Measurements from ENCODE around the gene NRG2.
A peak's percentile ranks its signal among the peaks of the same experiment; 100 is the strongest.

The NRG2 gene

GRCh38 chr5:139885857-139886208 lies 157.3 kb downstream of the NRG2 start:
- Histone ChIP-seq H3K27ac (no peak overlapping the region), H3K9ac (ENCODE audit: insufficient read length) (no peak overlapping the region), H3K9me3 (ENCODE audit: low read depth, low read length) (no peaks in the 10 kb centered on the region), H3K4me3 (no peak overlapping the region), H3K36me3 (ENCODE audit: insufficient read depth, low read length) (no peaks in the 10 kb centered on the region)
- DNase-seq (ENCODE audit: low read depth, low spot score), result no peak
- TF ChIP-seq POLR2AphosphoS5 (IDR thresholded peaks at IDR 0.05; ENCODE audit: borderline replicate concordance, low read depth, low read length) (no peak), FOXP2 (optimal IDR thresholded peaks at IDR 0.05; ENCODE audit: control extremely low read depth, extremely low read length, insufficient read depth) (no peak), EZH2 (IDR thresholded peaks at IDR 0.05) (no peak)

GRCh38 chr5:139885172-139885856 lies 157.8 kb downstream of the NRG2 start:
- Histone ChIP-seq H3K27ac (no peak overlapping the region), H3K4me3 (no peak overlapping the region), H3K9ac (ENCODE audit: insufficient read length) (no peak overlapping the region), H3K36me3 (ENCODE audit: insufficient read depth, low read length) (no peaks in the 10 kb centered on the region), H3K9me3 (ENCODE audit: low read depth, low read length) (no peaks in the 10 kb centered on the region)
- TF ChIP-seq FOXP2 (optimal IDR thresholded peaks at IDR 0.05; ENCODE audit: control extremely low read depth, extremely low read length, insufficient read depth), result no peak
- TF ChIP-seq EZH2 (IDR thresholded peaks at IDR 0.05), result no peak
- TF ChIP-seq POLR2AphosphoS5 (IDR thresholded peaks at IDR 0.05; ENCODE audit: borderline replicate concordance, low read depth, low read length), result no peak
- DNase-seq (ENCODE audit: low read depth, low spot score), result no peak

- no peaks in the 10 kb centered on the region for H3K9me3 ChIP-seq (ENCODE audit: low read depth, low read length)
- H3K9ac ChIP-seq (ENCODE audit: insufficient read length), result no peak overlapping the region
- H3K36me3 ChIP-seq (ENCODE audit: insufficient read depth, low read length), result no peaks in the 10 kb centered on the region
- no peak for TF ChIP-seq POLR2AphosphoS5 (IDR thresholded peaks at IDR 0.05; ENCODE audit: borderline replicate concordance, low read depth, low read length)
- no peak for TF ChIP-seq EZH2 (IDR thresholded peaks at IDR 0.05)
- TF ChIP-seq FOXP2 (optimal IDR thresholded peaks at IDR 0.05; ENCODE audit: control extremely low read depth, extremely low read length, insufficient read depth), result no peak
- no peak for DNase-seq (ENCODE audit: low read depth, low spot score)
- no peak overlapping the region for H3K4me3 ChIP-seq
- H3K27ac ChIP-seq, result no peak overlapping the region
These were observed 158.4 kb downstream of the NRG2 start for GRCh38 chr5:139884734-139885133.

- DNase-seq (ENCODE audit: low read depth, low spot score), result no peak
- no peak overlapping the region for H3K4me3 ChIP-seq
- no peak overlapping the region for H3K27ac ChIP-seq
- H3K9me3 ChIP-seq (ENCODE audit: low read depth, low read length), result no peaks in the 10 kb centered on the region
- no peak overlapping the region for H3K9ac ChIP-seq (ENCODE audit: insufficient read length)
- TF ChIP-seq EZH2 (IDR thresholded peaks at IDR 0.05), result no peak
- TF ChIP-seq FOXP2 (optimal IDR thresholded peaks at IDR 0.05; ENCODE audit: control extremely low read depth, extremely low read length, insufficient read depth), result no peak
- H3K36me3 ChIP-seq (ENCODE audit: insufficient read depth, low read length), result no peaks in the 10 kb centered on the region
These were observed 159.0 kb downstream of the NRG2 start for GRCh38 chr5:139884144-139884543.

- no peak for DNase-seq (ENCODE audit: low read depth, low spot score)
- Histone ChIP-seq H3K36me3 (ENCODE audit: insufficient read depth, low read length) (no peaks in the 10 kb centered on the region), H3K4me3 (no peak overlapping the region), H3K9ac (ENCODE audit: insufficient read length) (no peak overlapping the region), H3K27ac (no peak overlapping the region), H3K9me3 (ENCODE audit: low read depth, low read length) (no peaks in the 10 kb centered on the region)
- TF ChIP-seq POLR2AphosphoS5 (IDR thresholded peaks at IDR 0.05; ENCODE audit: borderline replicate concordance, low read depth, low read length) (no peak), EZH2 (IDR thresholded peaks at IDR 0.05) (no peak), FOXP2 (optimal IDR thresholded peaks at IDR 0.05; ENCODE audit: control extremely low read depth, extremely low read length, insufficient read depth) (no peak)
These were observed 160.0 kb downstream of the NRG2 start for GRCh38 chr5:139882961-139883539.

GRCh38 chr5:139882316-139882715 lies 160.8 kb downstream of the NRG2 start:
- Histone ChIP-seq H3K27ac (no peak overlapping the region), H3K36me3 (ENCODE audit: insufficient read depth, low read length) (no peaks in the 10 kb centered on the region), H3K9ac (ENCODE audit: insufficient read length) (no peak overlapping the region), H3K9me3 (ENCODE audit: low read depth, low read length) (no peaks in the 10 kb centered on the region), H3K4me3 (no peak overlapping the region)
- TF ChIP-seq POLR2AphosphoS5 (IDR thresholded peaks at IDR 0.05; ENCODE audit: borderline replicate concordance, low read depth, low read length) (no peak), EZH2 (IDR thresholded peaks at IDR 0.05) (no peak), FOXP2 (optimal IDR thresholded peaks at IDR 0.05; ENCODE audit: control extremely low read depth, extremely low read length, insufficient read depth) (no peak)
- no peak for DNase-seq (ENCODE audit: low read depth, low spot score)

- no peaks in the 10 kb centered on the region for H3K36me3 ChIP-seq (ENCODE audit: insufficient read depth, low read length)
- no peaks in the 10 kb centered on the region for H3K9me3 ChIP-seq (ENCODE audit: low read depth, low read length)
- TF ChIP-seq POLR2AphosphoS5 (IDR thresholded peaks at IDR 0.05; ENCODE audit: borderline replicate concordance, low read depth, low read length) (no peak), EZH2 (IDR thresholded peaks at IDR 0.05) (no peak), FOXP2 (optimal IDR thresholded peaks at IDR 0.05; ENCODE audit: control extremely low read depth, extremely low read length, insufficient read depth) (no peak)
- no peak for DNase-seq (ENCODE audit: low read depth, low spot score)
- no peak overlapping the region for H3K4me3 ChIP-seq
- H3K27ac ChIP-seq, result no peak overlapping the region
- no peak overlapping the region for H3K9ac ChIP-seq (ENCODE audit: insufficient read length)
These were observed 161.9 kb downstream of the NRG2 start for GRCh38 chr5:139881143-139881733.

- Histone ChIP-seq H3K9ac (ENCODE audit: insufficient read length) (no peak overlapping the region), H3K4me3 (no peak overlapping the region), H3K36me3 (ENCODE audit: insufficient read depth, low read length) (no peaks in the 10 kb centered on the region), H3K9me3 (ENCODE audit: low read depth, low read length) (peaks cover 3% of the 10 kb centered on the region; the same call in 1 of the 2 replicates), H3K27ac (no peak overlapping the region)
- TF ChIP-seq POLR2AphosphoS5 (IDR thresholded peaks at IDR 0.05; ENCODE audit: borderline replicate concordance, low read depth, low read length), result no peak
- no peak for TF ChIP-seq FOXP2 (optimal IDR thresholded peaks at IDR 0.05; ENCODE audit: control extremely low read depth, extremely low read length, insufficient read depth)
- no peak for TF ChIP-seq EZH2 (IDR thresholded peaks at IDR 0.05)
- peak; percentile 1 for DNase-seq (ENCODE audit: low read depth, low spot score)
These were observed 162.5 kb downstream of the NRG2 start for GRCh38 chr5:139880416-139881142.

All from SK-N-MC (cell line).